PFSK-1 (cell line): ENCODE data around the gene OR51B5.

ENCODE experiments used
- FOXP2 ChIP-seq: optimal IDR thresholded peaks from 2 replicates; pipeline ENCODE3; 2011; ENCODE audit warnings: borderline replicate concordance, control low read depth, inconsistent platforms; ENCODE audit not compliant: insufficient read depth; ENCODE audit errors: extremely low read length, extremely low read depth
- POLR2AphosphoS5 ChIP-seq: IDR thresholded peaks from 2 replicates; pipeline ENCODE4 v1.6.1; 2012; ENCODE audit warnings: low read depth, mild to moderate bottlenecking, control low read depth, low read length, moderate library complexity
- REST ChIP-seq, 2 experiments: IDR thresholded peaks; 2 replicates each; pipeline versions ENCODE4 v1.6.1 to v1.8.0; 2011 to 2012; ENCODE audit warnings: low read depth in 2 of 2, low read length in 2 of 2, control low read depth in 1 of 2, inconsistent platforms in 1 of 2, mild to moderate bottlenecking in 1 of 2, moderate library complexity in 1 of 2; ENCODE audit not compliant: insufficient read depth in 1 of 2
- SIN3A ChIP-seq: IDR thresholded peaks from 2 replicates; pipeline ENCODE4 v1.6.1; 2012; ENCODE audit warnings: mild to moderate bottlenecking, low read length, moderate library complexity, borderline replicate concordance; ENCODE audit not compliant: insufficient read depth
- TAF1 ChIP-seq: IDR thresholded peaks from 2 replicates; pipeline ENCODE4 v1.6.1; 2012; ENCODE audit warnings: low read length, control low read depth, borderline replicate concordance; ENCODE audit not compliant: insufficient read depth

- no peak for TF ChIP-seq REST (IDR thresholded peaks at IDR 0.05; ENCODE audit: insufficient read depth in 1 of 2, low read depth in 2 of 2, low read length in 2 of 2)
- TF ChIP-seq POLR2AphosphoS5, result no peak
- TF ChIP-seq SIN3A, result no peak
- no peak for TF ChIP-seq TAF1
- no peak for TF ChIP-seq FOXP2
Observed at GRCh38 chr11:5297721-5298323, 45.5 kb downstream of the OR51B5 start.
